ENCODE data around the gene KLHL40. TPM values are rescaled to one million over a fixed set of nuclear protein-coding genes. Genes with fewer than 3 reads are reported as not detected.

The KLHL40 gene
- polyA plus RNA-seq, 1 donor from 2014 or later, result not detected

GRCh38 chr3:42674146-42674545 lies 11.2 kb upstream of the KLHL40 start:
- H3K36me3 ChIP-seq (ENCODE audit: insufficient read depth, low read length), result no peaks in the 10 kb centered on the region
- H2AFZ ChIP-seq (ENCODE audit: low read depth, low read length), result no peak overlapping the region
- H3F3A ChIP-seq (ENCODE audit: insufficient read depth, low read length, poor library complexity, severe bottlenecking), result no peaks in the 10 kb centered on the region
- no peaks in the 10 kb centered on the region for H4K20me1 ChIP-seq (ENCODE audit: insufficient read depth)
- H3K79me2 ChIP-seq (replicated peaks; ENCODE audit: insufficient read depth, low read length), result no peaks in the 10 kb centered on the region
- H3K9ac ChIP-seq (ENCODE audit: low read length), result no peak overlapping the region
- TF ChIP-seq CTCF (IDR thresholded peaks at IDR 0.05; ENCODE audit: poor library complexity, severe bottlenecking) (no peak), POLR2AphosphoS5 (IDR thresholded peaks at IDR 0.05) (no peak), EZH2 (IDR thresholded peaks at IDR 0.05; ENCODE audit: borderline replicate concordance, insufficient read depth, low read length, poor library complexity, severe bottlenecking) (no peak)
- no peak overlapping the region for H3K4me3 ChIP-seq (ENCODE audit: low read length)
- H3K27ac ChIP-seq (ENCODE audit: low read length), result no peak overlapping the region
- H3K4me2 ChIP-seq (ENCODE audit: low read length), result no peak overlapping the region
- no peaks in the 10 kb centered on the region for H3K27me3 ChIP-seq (ENCODE audit: insufficient read depth, low read depth, low read length)
- no peaks in the 10 kb centered on the region for H3K9me2 ChIP-seq (ENCODE audit: insufficient read depth, low read length)
- H3K9me3 ChIP-seq (ENCODE audit: low read length), result no peaks in the 10 kb centered on the region

- Histone ChIP-seq H3K4me2 (ENCODE audit: low read length) (no peak overlapping the region), H3K9me3 (ENCODE audit: low read length) (no peaks in the 10 kb centered on the region), H3K27ac (ENCODE audit: low read length) (no peak overlapping the region), H3K79me2 (replicated peaks; ENCODE audit: insufficient read depth, low read length) (no peaks in the 10 kb centered on the region), H3K4me3 (ENCODE audit: low read length) (no peak overlapping the region), H3K27me3 (ENCODE audit: insufficient read depth, low read depth, low read length) (no peaks in the 10 kb centered on the region), H3K36me3 (ENCODE audit: insufficient read depth, low read length) (no peaks in the 10 kb centered on the region), H3F3A (ENCODE audit: insufficient read depth, low read length, poor library complexity, severe bottlenecking) (no peaks in the 10 kb centered on the region), H3K9ac (ENCODE audit: low read length) (no peak overlapping the region), H4K20me1 (ENCODE audit: insufficient read depth) (no peaks in the 10 kb centered on the region), H3K9me2 (ENCODE audit: insufficient read depth, low read length) (no peaks in the 10 kb centered on the region), H2AFZ (ENCODE audit: low read depth, low read length) (no peak overlapping the region)
- no peak for TF ChIP-seq MXI1 (conservative IDR thresholded peaks at IDR 0.05; ENCODE audit: poor library complexity, severe bottlenecking)
- TF ChIP-seq POLR2AphosphoS5 (IDR thresholded peaks at IDR 0.05), result no peak
- TF ChIP-seq EZH2 (IDR thresholded peaks at IDR 0.05; ENCODE audit: borderline replicate concordance, insufficient read depth, low read length, poor library complexity, severe bottlenecking), result no peak
- no peak for TF ChIP-seq RAD21 (conservative IDR thresholded peaks at IDR 0.05)
- TF ChIP-seq TAF1 (IDR thresholded peaks at IDR 0.05; ENCODE audit: low read depth), result no peak
- no peak for TF ChIP-seq REST (IDR thresholded peaks at IDR 0.05; ENCODE audit: borderline replicate concordance)
- TF ChIP-seq EP300 (conservative IDR thresholded peaks at IDR 0.05; ENCODE audit: poor library complexity, severe bottlenecking), result no peak
- no peak for TF ChIP-seq CTCF (IDR thresholded peaks at IDR 0.05; ENCODE audit: poor library complexity, severe bottlenecking)
- TF ChIP-seq SMC3 (conservative IDR thresholded peaks at IDR 0.05; ENCODE audit: poor library complexity), result no peak
These were observed 9.4 kb upstream of the KLHL40 start for GRCh38 chr3:42675909-42676308.
